AG09319 (cell line): Measurements from ENCODE around the gene ST3GAL4.

Source experiments
- DNase-seq: peaks from one replicate; pipeline ENCODE4 v3.0.0-alpha.2; 2010; ENCODE audit warnings: low read depth; ENCODE audit errors: extremely low read depth
- CTCF ChIP-seq: IDR thresholded peaks from 2 replicates; pipeline ENCODE4 v1.5.1; 2011; ENCODE audit warnings: low read depth, mild to moderate bottlenecking, inconsistent platforms, low read length, moderate library complexity

Gene ST3GAL4

GRCh38 chr11:126400019-126400418, 44.5 kb downstream of the ST3GAL4 start:
- no peak for TF ChIP-seq CTCF
- DNase-seq, result no peak

GRCh38 chr11:126400479-126400878, 45.0 kb downstream of the ST3GAL4 start:
- DNase-seq, result no peak
- TF ChIP-seq CTCF, result no peak

- DNase-seq, result no peak
- TF ChIP-seq CTCF, result no peak
These were observed 47.6 kb downstream of the ST3GAL4 start for GRCh38 chr11:126403022-126403581.

GRCh38 chr11:126403658-126404057, 48.2 kb downstream of the ST3GAL4 start:
- no peak for DNase-seq
- no peak for TF ChIP-seq CTCF

GRCh38 chr11:126404367-126404766, 48.9 kb downstream of the ST3GAL4 start:
- DNase-seq, result no peak
- TF ChIP-seq CTCF, result no peak

GRCh38 chr11:126405374-126405773, 49.9 kb downstream of the ST3GAL4 start:
- no peak for DNase-seq
- no peak for TF ChIP-seq CTCF

- no peak for DNase-seq
- TF ChIP-seq CTCF, result no peak
These were observed 50.4 kb downstream of the ST3GAL4 start for GRCh38 chr11:126405906-126406305.
